GM21515 (cell line): ENCODE data around the gene SDK2.
"Not testable (repeated sequence)": the region's sequence is repeated elsewhere in the genome, so short reads cannot be mapped to it uniquely, and the experiment has no call there.

ENCODE experiments used
- ATAC-seq: cut with Tn5 transposase; IDR thresholded peaks from one replicate; pipeline ENCODE4 v1.9.1; 2021; ENCODE audit not compliant: unreplicated experiment

The SDK2 gene

GRCh38 chr17:73463821-73464220, 180.4 kb downstream of the SDK2 start:
- ATAC-seq, result no peak

GRCh38 chr17:73462823-73463222, 181.4 kb downstream of the SDK2 start:
- ATAC-seq, result no peak

- ATAC-seq, result no peak
These were observed 184.3 kb downstream of the SDK2 start for GRCh38 chr17:73459980-73460379.

GRCh38 chr17:73455767-73456166, 188.5 kb downstream of the SDK2 start:
- ATAC-seq, result no peak

- ATAC-seq, result no peak
These were observed 189.1 kb downstream of the SDK2 start for GRCh38 chr17:73455050-73455687.

- ATAC-seq, result not testable (repeated sequence)
These were observed 190.8 kb downstream of the SDK2 start for GRCh38 chr17:73453494-73453893.

- no peak for ATAC-seq
These were observed 191.2 kb downstream of the SDK2 start for GRCh38 chr17:73453090-73453489.

- no peak for ATAC-seq
These were observed 192.2 kb downstream of the SDK2 start for GRCh38 chr17:73452009-73452408.

- no peak for ATAC-seq
These were observed 196.9 kb downstream of the SDK2 start for GRCh38 chr17:73447319-73447718.

GRCh38 chr17:73446617-73447016, 197.6 kb downstream of the SDK2 start:
- ATAC-seq, result no peak

- no peak for ATAC-seq
These were observed 198.8 kb downstream of the SDK2 start for GRCh38 chr17:73445466-73445865.

GRCh38 chr17:73444021-73444420, 200.2 kb downstream of the SDK2 start:
- ATAC-seq, result no peak

GRCh38 chr17:73439597-73439996, 204.6 kb downstream of the SDK2 start:
- no peak for ATAC-seq

GRCh38 chr17:73437826-73438225, 206.4 kb downstream of the SDK2 start:
- no peak for ATAC-seq

- no peak for ATAC-seq
These were observed 207.3 kb downstream of the SDK2 start for GRCh38 chr17:73436954-73437353.

GRCh38 chr17:73435412-73435811, 208.8 kb downstream of the SDK2 start:
- no peak for ATAC-seq

GRCh38 chr17:73434154-73434553, 210.1 kb downstream of the SDK2 start:
- ATAC-seq, result no peak

- no peak for ATAC-seq
These were observed 210.7 kb downstream of the SDK2 start for GRCh38 chr17:73433501-73433900.

GRCh38 chr17:73432624-73433190, 211.5 kb downstream of the SDK2 start:
- ATAC-seq, result no peak

- no peak for ATAC-seq
These were observed 212.6 kb downstream of the SDK2 start for GRCh38 chr17:73431401-73432205.

GRCh38 chr17:73430848-73431247, 213.4 kb downstream of the SDK2 start:
- no peak for ATAC-seq

GRCh38 chr17:73430165-73430680, 214.0 kb downstream of the SDK2 start:
- no peak for ATAC-seq
